HAP-1 (cell line): ENCODE measurements around the gene GNG3.
"Not testable (repeated sequence)": the region's sequence is repeated elsewhere in the genome, so short reads cannot be mapped to it uniquely, and the experiment has no call there.

Source experiments
- DNase-seq, 2 experiments: peaks; one replicate each; pipeline ENCODE4 v3.0.0-alpha.2; 2016 to 2020; ENCODE audit warnings: low spot score in 2 of 2
- H3K27me3 ChIP-seq: fragments of 250-450 bp; sonication (Bioruptor Pico); 2 replicates; pipeline ENCODE4 v1.5.1; 2020; ENCODE audit warnings: low read depth, mild to moderate bottlenecking, moderate library complexity
- H3K36me3 ChIP-seq: fragments of 250-450 bp; sonication (Bioruptor Pico); replicated peaks from 2 replicates; pipeline ENCODE4 v1.5.1; 2020; ENCODE audit warnings: mild to moderate bottlenecking
- H3K4me1 ChIP-seq: fragments of 250-450 bp; sonication (Bioruptor Pico); 2 replicates; pipeline ENCODE4 v1.5.1; 2020; ENCODE audit warnings: mild to moderate bottlenecking
- H3K4me3 ChIP-seq: fragments of 250-450 bp; sonication (Bioruptor Pico); 2 replicates; pipeline ENCODE4 v1.5.1; 2020; ENCODE audit warnings: mild to moderate bottlenecking, moderate library complexity
- H3K9me3 ChIP-seq: fragments of 250-450 bp; sonication (Bioruptor Pico); 2 replicates; pipeline ENCODE4 v1.5.1; 2020; ENCODE audit warnings: mild to moderate bottlenecking, moderate library complexity
- in situ Hi-C: fragments of 300-500 bp; cut with MboI; formaldehyde crosslinking; loops from 3 replicates; pipeline ENCODE4 v1.14.3; 2020; ENCODE audit warnings: low sequenced_read_pairs, inconsistent platforms, mixed read lengths

GNG3 gene

GRCh38 chr11:62707277-62707861 lies at the start of gene GNG3, which contains the start of gene BSCL2:
Gene GNG3, plus strand, starts transcription at chr11:62707676. Its CDS starts 620 bp downstream, at chr11:62708296.
Gene BSCL2, minus strand, starts transcription at chr11:62707424. Its CDS starts 229 bp downstream, at chr11:62707195.
- peak within 1 kb of the TSS; percentile 68 for H3K4me3 ChIP-seq
- in situ Hi-C loops, result no loop called here
- H3K36me3 ChIP-seq, result peaks cover 73% of the 10 kb centered on the region
- no peaks in the 10 kb centered on the region for H3K9me3 ChIP-seq
- peaks cover 11% of the 10 kb centered on the region for H3K4me1 ChIP-seq
- DNase-seq, result peak in 1 of 2 experiments; percentile 51
- H3K27me3 ChIP-seq, result no peaks in the 10 kb centered on the region

GRCh38 chr11:62664405-62665074 lies 42.9 kb upstream of the GNG3 start:
- in situ Hi-C loops, result no loop called here
- H3K9me3 ChIP-seq, result no peaks in the 10 kb centered on the region
- DNase-seq, result peak; percentile 60 to 76
- H3K27me3 ChIP-seq, result no peaks in the 10 kb centered on the region
- H3K36me3 ChIP-seq, result peaks cover 53% of the 10 kb centered on the region
- peak overlapping the region; percentile 93 for H3K4me3 ChIP-seq
- peaks cover 15% of the 10 kb centered on the region for H3K4me1 ChIP-seq

- Histone ChIP-seq H3K4me1 (peaks cover 20% of the 10 kb centered on the region), H3K27me3 (no peaks in the 10 kb centered on the region), H3K36me3 (peaks cover 53% of the 10 kb centered on the region), H3K4me3 (peak within 1 kb of the TSS; percentile 93), H3K9me3 (no peaks in the 10 kb centered on the region)
- peak; percentile 89 to 96 for DNase-seq
- in situ Hi-C loops, result no loop called here
Observed at GRCh38 chr11:62665075-62665598, 42.3 kb upstream of the GNG3 start, which contains the start of the genes C11orf98 and CSKMT. Gene C11orf98, minus strand, starts transcription at chr11:62665210. Its CDS starts 41 bp downstream, at chr11:62665169. Gene CSKMT, plus strand, starts transcription at chr11:62665312. Its CDS starts 568 bp downstream, at chr11:62665880.

- DNase-seq, result peak in 1 of 2 experiments; percentile 63
- in situ Hi-C loops, result no loop called here
- Histone ChIP-seq H3K36me3 (peaks cover 50% of the 10 kb centered on the region), H3K4me3 (peak overlapping the region; percentile 93), H3K27me3 (no peaks in the 10 kb centered on the region), H3K4me1 (peaks cover 23% of the 10 kb centered on the region), H3K9me3 (no peaks in the 10 kb centered on the region)
Observed at GRCh38 chr11:62665599-62666258, 41.7 kb upstream of the GNG3 start.

GRCh38 chr11:62666259-62666926 lies 41.1 kb upstream of the GNG3 start:
- Histone ChIP-seq H3K9me3 (no peaks in the 10 kb centered on the region), H3K27me3 (no peaks in the 10 kb centered on the region), H3K4me3 (peak overlapping the region; percentile 93), H3K4me1 (peaks cover 23% of the 10 kb centered on the region), H3K36me3 (peaks cover 45% of the 10 kb centered on the region)
- DNase-seq, result peak in 1 of 2 experiments; percentile 47
- in situ Hi-C loops, result no loop called here

- in situ Hi-C loops, result no loop called here
- peaks cover 23% of the 10 kb centered on the region for H3K4me1 ChIP-seq
- no peak for DNase-seq
- no peaks in the 10 kb centered on the region for H3K27me3 ChIP-seq
- H3K36me3 ChIP-seq, result peaks cover 37% of the 10 kb centered on the region
- H3K9me3 ChIP-seq, result no peaks in the 10 kb centered on the region
- H3K4me3 ChIP-seq, result peak overlapping the region; percentile 93
Observed at GRCh38 chr11:62667460-62667859, 40.0 kb upstream of the GNG3 start.

- no peaks in the 10 kb centered on the region for H3K9me3 ChIP-seq
- DNase-seq, result peak in 1 of 2 experiments; percentile 56
- peaks cover 44% of the 10 kb centered on the region for H3K36me3 ChIP-seq
- H3K4me3 ChIP-seq, result no peak overlapping the region
- no peaks in the 10 kb centered on the region for H3K27me3 ChIP-seq
- peaks cover 31% of the 10 kb centered on the region for H3K4me1 ChIP-seq
- in situ Hi-C loops, result no loop called here
Observed at GRCh38 chr11:62669420-62670161, 37.9 kb upstream of the GNG3 start.

- no peaks in the 10 kb centered on the region for H3K27me3 ChIP-seq
- DNase-seq, result no peak
- no peaks in the 10 kb centered on the region for H3K9me3 ChIP-seq
- peaks cover 43% of the 10 kb centered on the region for H3K36me3 ChIP-seq
- peak overlapping the region; percentile 76 for H3K4me3 ChIP-seq
- H3K4me1 ChIP-seq, result peaks cover 31% of the 10 kb centered on the region
- in situ Hi-C loops, result no loop called here
Observed at GRCh38 chr11:62671236-62671607, 36.3 kb upstream of the GNG3 start.

GRCh38 chr11:62671608-62672389 lies 35.7 kb upstream of the GNG3 start, which contains the start of the genes LBHD1 and UQCC3:
Gene LBHD1, minus strand, starts transcription at chr11:62672267. Its CDS starts 2,236 bp downstream, at chr11:62670031.
Gene UQCC3, plus strand, starts transcription at chr11:62671673. Its CDS starts 73 bp downstream, at chr11:62671746.
- in situ Hi-C loops, result no loop called here
- Histone ChIP-seq H3K27me3 (no peaks in the 10 kb centered on the region), H3K9me3 (no peaks in the 10 kb centered on the region), H3K36me3 (peaks cover 43% of the 10 kb centered on the region), H3K4me3 (peak within 1 kb of the TSS; percentile 76), H3K4me1 (peaks cover 25% of the 10 kb centered on the region)
- DNase-seq, result peak; percentile 81 to 85

GRCh38 chr11:62673196-62673525 lies 34.3 kb upstream of the GNG3 start:
- no peak for DNase-seq
- in situ Hi-C loops, result no loop called here
- H3K4me3 ChIP-seq, result peak overlapping the region; percentile 76

GRCh38 chr11:62675415-62675814 lies 32.1 kb upstream of the GNG3 start:
- H3K4me1 ChIP-seq, result peaks cover 23% of the 10 kb centered on the region
- H3K27me3 ChIP-seq, DNase-seq, H3K4me3 ChIP-seq, H3K9me3 ChIP-seq, in situ Hi-C loops: not testable (repeated sequence)
- peaks cover 46% of the 10 kb centered on the region for H3K36me3 ChIP-seq

More at GRCh38 chr11:62673196-62673525, 34.3 kb upstream of the GNG3 start:
- peaks cover 26% of the 10 kb centered on the region for H3K4me1 ChIP-seq
- H3K9me3 ChIP-seq, result no peaks in the 10 kb centered on the region
- no peaks in the 10 kb centered on the region for H3K27me3 ChIP-seq
- H3K36me3 ChIP-seq, result peaks cover 45% of the 10 kb centered on the region

GRCh38 chr11:62676698-62677097 lies 30.8 kb upstream of the GNG3 start:
- in situ Hi-C loops, result no loop called here
- no peak overlapping the region for H3K4me3 ChIP-seq

More at GRCh38 chr11:62676698-62677097, 30.8 kb upstream of the GNG3 start:
- no peaks in the 10 kb centered on the region for H3K27me3 ChIP-seq
- H3K9me3 ChIP-seq, result no peaks in the 10 kb centered on the region
- DNase-seq, result no peak
- peaks cover 23% of the 10 kb centered on the region for H3K4me1 ChIP-seq
- H3K36me3 ChIP-seq, result peaks cover 46% of the 10 kb centered on the region
